GM04504 (cell line): ENCODE measurements around the gene MTG2.

Experiments
- DNase-seq: peaks from one replicate; pipeline ENCODE4 v3.0.0-alpha.2; 2012; ENCODE audit warnings: low read depth

Gene MTG2

DNA sequence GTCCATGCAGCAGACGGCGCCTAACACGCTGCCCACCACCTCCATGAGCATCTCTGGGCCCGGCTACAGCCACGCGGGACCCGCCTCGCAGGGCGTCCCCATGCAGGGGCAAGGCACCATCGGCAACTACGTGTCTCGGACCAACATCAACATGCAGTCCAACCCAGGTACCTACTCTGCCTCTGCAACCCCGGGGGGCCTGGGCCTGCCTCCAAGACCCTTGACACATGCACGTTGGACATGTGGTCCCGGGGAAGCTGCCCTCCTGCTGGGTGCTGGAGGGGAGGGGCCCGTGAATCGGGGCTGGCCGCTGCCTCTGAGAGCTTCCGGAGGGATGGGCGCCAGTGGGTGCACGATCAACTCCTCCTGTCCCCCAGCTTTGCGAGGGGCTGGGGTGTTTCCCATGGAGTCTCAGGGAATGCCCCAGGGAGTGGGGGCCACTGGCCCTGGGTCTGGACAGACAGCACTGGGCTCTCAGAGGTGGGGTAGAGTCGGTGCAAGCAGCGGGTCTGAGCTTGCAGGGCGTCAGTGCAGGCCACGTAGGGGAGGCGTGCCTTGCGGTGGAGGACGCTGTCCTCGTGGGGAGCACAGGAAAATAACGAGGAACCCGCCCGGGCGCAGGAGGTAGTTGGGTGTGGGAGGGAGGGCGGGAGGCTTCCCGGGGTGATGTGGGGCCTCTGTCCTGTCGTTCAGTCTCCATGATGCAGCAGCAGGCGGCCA is 19.9 kb upstream of the MTG2 start:
- DNase-seq = no peak

DNA sequence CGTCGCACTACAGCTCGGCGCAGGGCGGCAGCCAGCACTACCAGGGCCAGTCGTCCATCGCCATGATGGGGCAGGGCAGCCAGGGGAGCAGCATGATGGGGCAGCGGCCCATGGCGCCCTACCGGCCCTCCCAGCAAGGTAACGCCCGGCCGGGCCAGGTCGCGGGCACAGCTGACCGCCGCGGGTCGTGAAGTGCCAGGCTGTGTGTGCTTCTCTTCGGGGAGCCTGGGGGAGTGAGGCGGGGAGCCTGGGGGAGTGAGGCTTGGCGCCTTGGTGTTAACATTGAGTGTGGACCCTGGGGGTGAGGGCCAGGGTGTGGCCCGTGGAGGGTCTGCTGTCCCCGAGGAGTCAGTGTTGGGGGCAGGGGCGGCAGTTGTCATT is 19.4 kb upstream of the MTG2 start:
- no peak for DNase-seq

DNA sequence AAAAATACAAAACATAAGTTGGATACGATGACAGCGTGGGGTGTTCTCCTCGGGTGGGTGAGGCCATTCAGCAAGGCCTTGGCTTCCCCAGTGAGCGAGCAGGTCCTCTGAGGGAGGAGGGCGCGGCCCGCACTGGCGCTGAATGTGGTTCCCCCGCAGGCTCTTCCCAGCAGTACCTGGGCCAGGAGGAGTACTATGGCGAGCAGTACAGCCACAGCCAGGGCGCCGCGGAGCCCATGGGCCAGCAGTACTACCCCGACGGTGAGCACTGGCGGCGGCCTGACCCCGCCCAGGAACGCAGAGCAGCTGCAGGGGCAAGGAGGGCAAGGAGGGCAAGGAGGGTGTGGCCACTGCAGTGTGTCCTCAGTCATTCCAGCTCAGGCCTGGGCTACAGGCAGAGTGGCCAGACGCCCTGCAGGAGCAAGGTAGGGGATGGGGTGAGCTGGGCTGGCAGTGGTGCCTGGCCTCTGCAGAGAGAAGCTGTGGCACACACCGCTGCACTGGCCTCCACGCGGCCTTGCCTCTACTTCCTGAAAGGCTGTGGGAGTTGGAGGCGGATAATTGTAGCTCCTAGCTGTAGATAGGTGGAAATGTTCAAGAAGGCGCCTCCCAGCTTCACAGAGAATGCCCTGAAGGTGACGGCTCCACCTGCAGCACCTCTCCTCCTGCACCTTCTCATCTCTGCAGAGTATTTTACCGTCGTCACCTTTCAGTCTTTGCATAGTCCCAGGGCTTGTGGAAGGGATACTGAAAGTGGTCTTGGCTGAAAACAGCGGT is 18.7 kb upstream of the MTG2 start:
- no peak for DNase-seq

DNA sequence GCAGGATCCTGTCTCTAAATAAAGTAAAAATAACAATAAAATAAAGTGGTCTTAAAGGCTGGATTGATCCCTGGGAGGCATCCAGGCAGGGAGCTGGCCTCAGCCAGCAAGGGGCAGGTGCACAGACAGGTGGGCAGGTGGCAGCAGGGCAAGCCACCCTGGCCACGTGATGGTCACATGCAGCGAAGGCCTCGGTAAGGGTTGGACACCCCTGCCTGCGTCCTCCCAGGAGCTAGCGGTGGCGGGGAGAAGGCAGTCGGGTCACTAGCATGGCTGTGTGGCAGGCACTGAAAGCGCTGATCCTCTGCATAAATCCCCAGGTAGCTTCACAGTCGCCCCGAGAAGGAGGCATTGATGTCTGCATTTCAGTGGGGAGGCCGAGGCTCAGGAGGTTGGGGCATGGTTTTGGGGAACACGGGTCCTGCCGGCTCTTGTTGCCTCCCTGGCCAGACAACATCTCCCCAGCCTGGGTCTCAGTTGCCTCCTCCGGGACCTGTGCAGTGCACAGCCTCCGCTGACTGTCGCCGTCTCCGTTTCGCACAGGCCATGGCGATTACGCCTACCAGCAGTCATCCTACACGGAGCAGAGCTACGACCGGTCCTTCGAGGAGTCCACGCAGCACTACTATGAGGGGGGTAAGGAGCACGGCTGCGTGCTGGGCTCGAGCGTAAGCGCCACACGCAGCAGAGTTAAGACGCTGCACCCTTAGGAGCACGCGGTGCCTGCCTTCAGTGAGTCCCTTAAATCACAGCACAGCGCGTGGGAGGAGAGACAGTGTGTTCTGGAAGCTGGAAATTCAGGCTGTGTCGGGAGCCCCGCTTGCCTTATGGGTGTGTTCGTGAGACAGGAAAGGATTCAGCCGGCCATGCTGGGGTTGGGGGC is 17.7 kb upstream of the MTG2 start:
- no peak for DNase-seq

GRCh38 chr20:62165762-62166399 is 16.9 kb upstream of the MTG2 start:
- no peak for DNase-seq

- DNase-seq = no peak
Observed at GRCh38 chr20:62167474-62167873, 15.4 kb upstream of the MTG2 start.

GRCh38 chr20:62168061-62168460 is 14.8 kb upstream of the MTG2 start:
- no peak for DNase-seq

DNA sequence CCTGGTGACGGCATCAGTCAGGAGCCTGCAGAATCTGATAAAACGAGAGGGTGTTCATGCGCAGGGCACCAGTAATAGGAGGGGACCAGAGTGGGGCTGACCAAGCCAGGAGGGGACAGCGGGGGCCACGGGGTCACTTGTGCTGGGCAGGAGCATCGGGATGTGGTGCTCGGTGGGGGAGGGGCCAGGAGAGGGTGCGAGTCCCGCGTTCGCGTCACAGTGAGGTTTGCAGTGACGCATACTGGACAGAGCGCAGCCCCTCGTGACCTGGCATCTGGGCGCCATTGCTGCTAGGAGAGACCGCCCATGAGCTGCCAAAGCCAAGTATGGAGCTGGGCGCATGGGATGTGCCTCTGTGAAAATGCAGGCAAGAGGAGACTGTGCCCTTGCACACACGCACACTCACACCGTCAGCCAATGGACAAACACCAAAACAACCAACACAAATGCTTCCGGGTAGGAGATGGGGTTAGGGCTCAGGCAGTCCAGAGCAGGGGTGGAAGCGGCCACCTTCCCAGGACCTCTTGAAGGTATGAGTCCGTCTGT is 13.9 kb upstream of the MTG2 start:
- no peak for DNase-seq

DNA sequence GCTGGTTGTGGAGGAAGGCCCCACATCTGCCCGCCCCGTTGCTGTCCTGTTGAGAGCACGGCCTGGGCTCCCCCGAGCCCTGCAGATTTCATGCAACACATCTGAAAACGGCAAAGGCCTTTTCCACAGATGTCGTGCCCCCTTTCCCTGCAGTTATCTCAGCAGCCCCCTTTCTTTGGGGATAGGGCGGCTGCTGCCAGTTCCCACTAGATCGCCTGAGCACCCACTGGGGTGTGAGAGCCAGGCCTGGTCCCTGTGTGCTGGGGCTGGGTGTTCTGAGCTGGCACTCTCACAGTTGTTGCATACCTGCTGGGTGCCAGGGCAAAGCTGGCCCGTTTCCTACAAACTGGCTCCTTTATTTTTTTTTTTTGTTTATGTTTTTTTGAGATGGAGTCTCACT is 12.3 kb upstream of the MTG2 start:
- no peak for DNase-seq

- no peak for DNase-seq
Observed at GRCh38 chr20:62171245-62171644, 11.6 kb upstream of the MTG2 start.

GRCh38 chr20:62172666-62173065 is 10.2 kb upstream of the MTG2 start:
- no peak for DNase-seq

DNA sequence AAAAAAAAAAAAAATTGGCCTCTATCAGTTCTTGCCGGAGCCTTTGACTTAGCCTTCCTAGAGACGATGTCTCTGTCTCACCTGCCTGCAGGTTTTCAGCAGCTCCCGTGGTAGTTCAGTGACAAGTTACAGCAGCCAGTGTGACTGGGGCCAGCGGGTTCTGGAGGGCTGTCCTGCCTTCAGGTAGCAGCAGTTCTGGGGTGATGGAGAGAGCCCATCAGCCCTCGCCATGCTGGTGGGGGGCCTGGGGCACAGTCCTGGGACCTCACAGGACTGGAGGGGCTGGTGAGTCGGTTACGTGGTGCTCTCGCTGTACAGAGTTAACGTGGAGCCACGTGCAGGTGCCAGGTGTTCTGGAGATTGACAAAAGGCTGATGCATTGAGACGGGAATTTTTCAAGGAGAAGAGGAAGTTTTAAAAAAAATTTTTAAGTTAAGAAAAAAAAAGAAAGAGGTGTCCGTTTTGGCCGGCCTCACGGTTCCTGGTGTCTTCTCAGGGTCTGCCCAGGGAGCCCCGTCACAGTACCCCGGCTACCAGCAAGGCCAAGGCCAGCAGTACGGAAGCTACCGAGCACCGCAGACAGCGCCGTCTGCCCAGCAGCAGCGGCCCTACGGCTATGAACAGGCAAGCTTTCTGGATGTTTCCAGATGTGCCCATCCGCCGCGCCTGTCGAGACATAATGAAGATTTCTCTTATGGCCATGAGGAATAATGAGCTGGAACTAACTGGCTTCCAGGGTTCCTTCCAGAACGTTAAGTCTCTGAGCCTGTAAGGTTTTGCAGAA is 8.6 kb upstream of the MTG2 start:
- no peak for DNase-seq

DNA sequence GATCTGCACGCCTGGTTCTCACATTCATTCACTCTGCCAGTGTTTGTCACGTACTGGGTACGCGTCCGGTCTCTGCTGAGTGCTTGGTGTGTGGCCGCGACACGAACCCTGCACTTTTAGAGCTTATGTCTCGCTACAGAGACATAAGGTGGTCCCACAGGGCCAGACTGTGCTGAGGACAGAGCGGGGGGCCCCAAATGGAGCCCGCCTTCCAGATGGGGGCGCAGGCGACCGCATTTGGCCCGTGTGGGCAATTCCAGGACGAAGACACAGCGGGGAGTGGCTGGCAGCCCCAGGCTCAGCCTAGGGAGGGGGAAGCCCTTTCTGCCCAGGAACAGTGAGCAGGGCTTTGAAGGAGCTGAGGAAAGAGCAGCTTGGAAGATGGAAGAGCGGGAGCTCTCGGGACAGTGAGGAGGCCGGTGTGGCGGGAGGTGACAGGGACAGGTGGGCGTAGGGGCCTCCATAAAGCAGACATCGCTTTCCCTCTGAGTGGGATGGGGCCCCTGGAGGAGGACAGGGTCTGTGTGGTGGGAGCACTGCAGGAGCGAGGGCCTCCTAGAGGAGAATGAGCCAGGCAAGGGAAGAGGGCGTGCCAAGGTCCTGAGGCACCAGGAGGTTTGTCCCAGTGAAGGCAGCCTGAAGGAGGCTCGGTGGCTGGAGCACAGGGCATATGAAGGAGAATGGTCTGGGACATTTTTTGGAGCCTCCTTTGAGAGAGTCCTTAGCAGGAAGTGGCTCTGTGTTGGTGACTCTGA is 7.8 kb upstream of the MTG2 start:
- DNase-seq = no peak

DNA sequence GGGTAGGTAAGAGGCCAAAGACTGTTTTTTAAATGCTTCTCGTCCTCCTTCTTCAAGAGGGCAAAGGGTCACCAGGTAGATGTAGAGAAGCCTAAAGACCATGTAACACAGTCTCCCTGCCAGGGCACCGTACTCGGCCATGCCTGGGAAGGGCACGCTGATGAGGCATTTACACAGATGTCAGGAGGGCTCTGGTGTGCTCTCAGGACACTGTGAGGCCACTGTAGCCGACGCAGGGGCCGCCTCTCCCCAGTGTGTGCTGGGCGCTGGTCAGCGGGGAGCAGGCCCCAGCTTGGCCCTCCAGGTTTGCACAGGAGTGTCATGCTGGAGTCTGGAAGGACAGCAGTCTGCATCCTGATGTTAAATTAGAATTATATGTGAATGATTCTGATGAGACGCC is 7.1 kb upstream of the MTG2 start:
- DNase-seq = no peak

GRCh38 chr20:62176866-62177265 is 6.0 kb upstream of the MTG2 start:
- no peak for DNase-seq

GRCh38 chr20:62177307-62177706 is 5.5 kb upstream of the MTG2 start:
- DNase-seq = no peak

- no peak for DNase-seq
Observed at GRCh38 chr20:62178316-62179161, 4.3 kb upstream of the MTG2 start.

DNA sequence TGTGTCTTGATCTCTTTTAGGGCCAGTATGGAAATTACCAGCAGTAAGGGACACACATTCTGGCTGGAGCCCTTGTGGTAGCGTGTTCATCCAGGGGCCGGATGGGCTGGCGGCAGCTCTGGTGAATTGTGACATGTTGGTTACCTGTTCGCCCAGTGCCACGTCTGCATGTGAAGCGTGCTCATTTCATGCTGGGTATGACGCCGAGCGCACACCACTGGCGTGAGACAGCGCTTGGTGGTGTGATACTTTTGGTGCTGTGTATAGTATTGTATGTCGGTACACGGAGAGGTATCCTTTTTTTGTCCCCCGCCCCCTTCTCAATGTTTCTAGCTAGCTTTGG is 3.7 kb upstream of the MTG2 start:
- DNase-seq = no peak

DNA sequence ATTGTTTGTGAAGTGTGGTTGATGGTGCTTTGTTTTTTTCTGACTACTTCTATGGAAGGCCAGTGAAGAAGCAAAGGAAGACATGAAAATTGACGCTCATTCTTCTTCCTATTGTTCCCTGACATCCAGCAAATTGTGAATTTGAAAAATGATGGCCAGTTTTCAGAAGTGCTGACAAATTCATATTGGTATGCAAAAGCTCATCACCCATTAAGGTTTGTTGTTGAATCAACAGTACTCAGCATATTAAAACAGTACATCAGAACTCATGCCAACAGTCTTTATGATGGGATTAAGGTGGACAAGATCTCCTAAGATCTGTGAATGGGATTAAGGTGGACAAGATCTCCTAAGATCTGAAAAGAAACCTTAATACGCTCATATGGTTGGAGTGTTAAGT is 1.0 kb upstream of the MTG2 start:
- no peak for DNase-seq
